ENCODE data around the gene IER5.
"Not testable (repeated sequence)": the region's sequence is repeated elsewhere in the genome, so short reads cannot be mapped to it uniquely, and the experiment has no call there.

IER5 gene

DNA sequence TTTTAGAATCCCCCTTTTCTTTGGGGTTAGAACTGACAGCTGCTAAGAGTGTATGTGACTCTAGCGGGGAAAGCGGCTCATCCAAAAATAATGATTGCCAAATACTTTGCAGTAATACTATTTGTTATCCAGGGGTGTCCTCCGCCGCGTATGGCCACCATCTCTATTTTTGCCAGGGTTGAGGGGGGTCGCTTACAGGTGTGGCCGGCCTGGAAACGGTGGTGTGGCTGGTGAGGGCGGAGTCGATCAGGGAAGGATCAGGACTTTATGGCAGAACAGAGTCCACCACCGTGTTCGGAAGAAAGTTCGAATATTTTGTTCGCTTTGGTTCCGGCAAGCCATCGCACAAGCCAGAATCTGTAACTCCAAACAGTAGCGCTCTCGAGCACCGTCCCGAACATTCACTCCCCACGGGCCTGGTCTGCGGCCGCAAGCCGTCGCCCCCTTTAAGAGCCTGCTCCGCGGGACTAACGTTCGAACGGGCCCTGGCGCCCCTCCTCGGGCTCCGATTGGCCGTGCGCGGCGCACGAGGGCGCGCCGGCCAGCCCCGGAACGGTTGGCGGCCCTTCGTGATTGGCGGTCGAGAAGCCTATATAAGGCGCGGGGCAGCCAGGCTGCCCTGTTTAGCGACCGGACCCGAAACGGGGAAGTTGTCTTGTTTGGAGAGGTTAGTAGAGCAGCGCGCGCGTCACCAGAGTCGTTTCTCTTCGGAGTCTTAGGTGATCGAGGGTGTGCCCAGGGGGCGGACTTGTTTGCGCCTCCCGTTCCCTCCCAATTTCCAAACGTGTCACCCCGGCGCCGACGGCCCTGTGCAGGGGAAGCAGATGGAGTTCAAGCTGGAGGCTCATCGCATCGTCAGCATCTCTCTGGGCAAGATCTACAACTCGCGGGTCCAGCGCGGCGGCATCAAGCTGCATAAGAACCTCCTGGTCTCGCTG, at the start of gene IER5:
TSS of gene IER5 (plus strand) at position 622 of the 938 bp plus-strand sequence. CDS start at position 825, 203 bp downstream.
- peak; percentile 98 for DNase-seq
- in situ Hi-C loops (cut with MboI; ENCODE audit: low pct_unique_long_range_greater_than_20kb, low sequenced_read_pairs) = no loop called here

DNA sequence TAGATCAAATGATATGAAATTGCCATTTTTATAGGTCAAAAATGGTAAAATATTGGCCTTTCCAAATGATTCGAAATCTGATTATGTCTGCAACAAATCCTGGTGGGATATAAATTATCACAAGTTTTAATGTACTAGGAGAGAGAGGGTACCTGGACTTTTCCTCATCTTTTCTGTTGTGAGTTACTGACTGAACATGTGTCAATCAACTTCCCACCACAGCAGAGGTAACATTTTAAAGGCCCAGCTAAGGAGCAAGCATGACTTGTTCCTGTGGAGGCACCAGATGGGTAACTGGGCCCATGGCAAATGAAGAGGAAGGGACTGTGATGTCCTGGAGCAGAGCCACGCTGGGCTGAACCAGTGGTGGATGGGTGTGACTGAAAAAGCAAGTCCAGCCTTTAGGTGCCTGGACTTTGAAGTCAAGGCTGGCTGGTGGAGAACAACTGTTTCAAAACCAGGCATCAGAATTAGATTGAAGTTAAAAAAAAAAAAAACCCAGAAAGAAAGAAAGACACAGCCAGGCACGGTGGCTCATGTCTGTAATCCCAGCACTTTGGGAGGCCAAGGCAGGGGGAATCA, 48.1 kb upstream of the IER5 start:
- no peak for DNase-seq
- in situ Hi-C loops (cut with MboI; ENCODE audit: low pct_unique_long_range_greater_than_20kb, low sequenced_read_pairs) = no loop called here

DNA sequence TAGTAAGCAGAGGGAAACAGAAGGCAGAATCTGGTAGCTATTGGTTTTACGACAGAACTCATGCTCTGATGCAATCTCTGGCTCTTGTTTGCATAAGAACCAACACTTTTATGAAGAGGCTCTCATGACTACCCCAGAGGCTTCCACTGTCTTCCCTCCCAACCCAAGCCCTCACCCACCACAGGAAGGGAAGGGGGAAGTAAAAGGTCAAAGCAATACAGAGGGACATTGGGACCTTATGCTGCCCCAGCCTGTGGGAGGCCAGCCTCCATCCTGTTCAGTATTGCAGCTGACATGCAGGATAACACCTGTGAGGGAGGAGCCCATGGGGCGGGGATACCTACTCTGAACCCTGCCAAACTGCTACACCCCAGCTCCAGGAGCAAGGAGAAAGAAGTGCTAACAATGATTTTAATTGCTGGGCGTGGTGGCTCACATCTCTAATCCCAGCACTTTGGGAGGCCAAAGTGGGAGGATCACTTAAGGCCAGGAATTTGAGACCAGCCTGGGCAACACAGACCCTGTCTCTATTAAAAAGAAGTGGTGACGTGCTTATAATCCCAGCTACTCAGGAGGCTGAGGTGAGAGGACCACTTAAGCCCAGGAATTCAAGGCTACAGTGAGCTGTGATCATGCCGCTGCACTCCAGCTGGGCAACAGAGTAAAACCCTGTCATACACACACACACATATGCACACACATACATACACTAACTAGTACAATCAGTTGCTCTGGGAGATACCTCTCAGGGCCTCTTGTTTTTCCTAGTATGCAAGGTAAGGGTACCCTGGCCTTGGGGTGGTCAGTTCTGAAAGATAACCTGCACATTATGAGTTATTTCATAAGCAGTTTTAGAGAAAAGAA, 45.2 kb upstream of the IER5 start:
- in situ Hi-C loops (cut with MboI; ENCODE audit: low pct_unique_long_range_greater_than_20kb, low sequenced_read_pairs) = no loop called here
- peak; percentile 71 for DNase-seq

GRCh38 chr1:181044449-181044966, 44.0 kb upstream of the IER5 start:
- DNase-seq = no peak
- in situ Hi-C loops (cut with MboI; ENCODE audit: low pct_unique_long_range_greater_than_20kb, low sequenced_read_pairs) = no loop called here

GRCh38 chr1:181045946-181046345, 42.6 kb upstream of the IER5 start:
- in situ Hi-C loops (cut with MboI; ENCODE audit: low pct_unique_long_range_greater_than_20kb, low sequenced_read_pairs); DNase-seq: not testable (repeated sequence)

DNA sequence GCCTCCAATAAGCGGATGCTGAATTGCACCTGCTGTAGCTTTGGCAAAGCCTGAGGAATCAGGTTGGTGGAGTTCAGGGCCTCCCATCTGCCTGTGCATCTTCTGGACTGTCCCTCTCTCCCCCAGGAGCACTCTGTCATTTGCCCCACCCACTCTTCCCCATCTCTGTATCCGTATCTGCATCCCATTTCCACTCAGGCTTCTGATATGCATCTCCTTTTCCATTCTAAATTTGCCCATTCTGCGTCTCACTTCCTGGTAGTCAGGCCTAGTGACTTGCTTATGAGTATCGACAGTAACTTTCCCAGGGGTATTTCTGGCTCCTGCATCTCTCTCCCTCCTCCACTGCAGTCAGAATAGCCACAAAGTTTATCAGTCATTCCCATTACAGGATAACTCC, 39.1 kb upstream of the IER5 start:
- in situ Hi-C loops (cut with MboI; ENCODE audit: low pct_unique_long_range_greater_than_20kb, low sequenced_read_pairs) = no loop called here
- DNase-seq = no peak

DNA sequence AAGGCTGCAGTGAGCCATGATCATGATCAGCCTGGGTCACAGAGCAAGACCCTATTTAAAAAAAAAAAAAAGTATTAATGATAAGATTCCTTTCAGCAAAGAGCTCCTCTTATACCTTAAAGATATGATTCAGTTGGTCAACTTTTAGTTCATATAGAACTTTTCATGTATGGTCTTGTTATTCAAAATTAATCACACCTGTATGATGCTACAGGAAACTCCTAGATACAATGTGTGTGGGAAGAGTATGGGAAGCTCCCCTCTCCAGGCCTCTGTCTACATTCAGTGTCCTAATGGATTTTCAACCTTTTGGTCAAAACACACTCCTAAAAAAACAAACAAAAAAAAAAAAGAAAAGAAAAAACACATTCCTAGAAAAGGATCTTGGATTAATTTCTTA, 37.6 kb upstream of the IER5 start:
- no peak for DNase-seq
- in situ Hi-C loops (cut with MboI; ENCODE audit: low pct_unique_long_range_greater_than_20kb, low sequenced_read_pairs) = no loop called here

- in situ Hi-C loops (cut with MboI; ENCODE audit: low pct_unique_long_range_greater_than_20kb, low sequenced_read_pairs) = no loop called here
These were observed 31.9 kb upstream of the IER5 start for GRCh38 chr1:181056560-181056959.

GRCh38 chr1:181057079-181057478, 31.4 kb upstream of the IER5 start:
- in situ Hi-C loops (cut with MboI; ENCODE audit: low pct_unique_long_range_greater_than_20kb, low sequenced_read_pairs) = no loop called here
- no peak for DNase-seq

More at GRCh38 chr1:181056560-181056959, 31.9 kb upstream of the IER5 start:
- DNase-seq = no peak

DNA sequence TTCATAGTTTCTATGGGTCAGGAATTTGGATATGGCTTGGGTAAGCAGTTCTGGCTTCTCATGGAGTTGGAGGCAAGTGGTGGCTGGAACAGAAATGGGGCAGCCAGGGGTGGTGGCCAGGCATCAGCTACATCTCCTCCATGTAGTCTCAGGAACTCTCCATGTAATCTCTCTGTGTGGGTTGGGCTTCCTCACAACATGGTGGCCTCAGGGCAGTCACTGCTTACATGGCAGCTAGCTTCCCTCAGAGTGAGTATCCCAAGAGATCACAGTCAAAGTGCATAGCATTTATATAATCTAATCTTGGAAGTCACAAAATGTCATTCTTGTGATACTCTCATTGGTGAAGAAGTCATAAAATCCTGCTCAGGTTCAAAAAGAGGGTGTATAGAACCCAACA, 29.1 kb upstream of the IER5 start:
- in situ Hi-C loops (cut with MboI; ENCODE audit: low pct_unique_long_range_greater_than_20kb, low sequenced_read_pairs) = no loop called here
- DNase-seq = no peak

DNA sequence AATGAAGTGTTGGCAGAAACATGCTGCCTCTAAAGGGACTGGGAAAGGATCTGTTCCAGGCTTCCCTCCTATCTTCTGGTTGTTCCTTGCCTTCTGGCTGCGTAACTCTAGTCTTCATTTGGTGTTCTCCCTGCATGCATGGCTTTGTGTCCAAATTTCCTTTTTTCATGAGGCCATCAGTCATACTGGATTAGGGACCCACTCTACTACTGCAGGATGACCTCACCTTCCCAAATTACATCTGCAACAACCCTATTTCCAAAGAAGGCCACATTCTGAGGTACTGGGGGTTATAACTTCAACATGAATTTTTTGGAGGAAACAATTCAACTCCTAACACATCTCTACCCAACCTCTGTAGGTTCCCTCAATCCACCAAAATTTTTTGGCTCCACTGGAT, 28.4 kb upstream of the IER5 start:
- in situ Hi-C loops (cut with MboI; ENCODE audit: low pct_unique_long_range_greater_than_20kb, low sequenced_read_pairs) = no loop called here
- no peak for DNase-seq

- in situ Hi-C loops (cut with MboI; ENCODE audit: low pct_unique_long_range_greater_than_20kb, low sequenced_read_pairs); DNase-seq: not testable (repeated sequence)
These were observed 27.6 kb upstream of the IER5 start for GRCh38 chr1:181060947-181061346.

DNA sequence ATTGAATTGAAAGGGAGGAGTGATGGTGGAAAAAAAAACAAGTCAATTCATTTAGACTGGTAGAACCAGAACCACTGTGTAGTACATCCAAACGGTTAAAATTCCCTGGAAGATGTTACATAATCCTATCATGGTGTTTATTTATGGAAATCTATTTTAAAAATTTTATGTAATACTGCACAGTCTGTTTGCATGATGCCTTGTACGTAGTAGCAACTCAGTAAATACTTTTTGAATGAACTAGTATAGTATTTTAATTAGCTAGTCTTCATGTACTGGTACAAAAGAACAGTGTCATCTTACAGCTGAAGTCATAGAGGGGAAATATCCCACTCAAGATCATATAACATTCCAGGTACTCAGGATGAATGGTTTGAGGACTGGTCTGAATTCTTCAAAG, 27.0 kb upstream of the IER5 start:
- in situ Hi-C loops (cut with MboI; ENCODE audit: low pct_unique_long_range_greater_than_20kb, low sequenced_read_pairs) = no loop called here
- no peak for DNase-seq

- in situ Hi-C loops (cut with MboI; ENCODE audit: low pct_unique_long_range_greater_than_20kb, low sequenced_read_pairs) = no loop called here
- peak; percentile 78 for DNase-seq
These were observed 26.3 kb upstream of the IER5 start for GRCh38 chr1:181061891-181062835.

GRCh38 chr1:181062836-181063428, 25.6 kb upstream of the IER5 start:
- DNase-seq = peak; percentile 70
- in situ Hi-C loops (cut with MboI; ENCODE audit: low pct_unique_long_range_greater_than_20kb, low sequenced_read_pairs) = no loop called here

DNA sequence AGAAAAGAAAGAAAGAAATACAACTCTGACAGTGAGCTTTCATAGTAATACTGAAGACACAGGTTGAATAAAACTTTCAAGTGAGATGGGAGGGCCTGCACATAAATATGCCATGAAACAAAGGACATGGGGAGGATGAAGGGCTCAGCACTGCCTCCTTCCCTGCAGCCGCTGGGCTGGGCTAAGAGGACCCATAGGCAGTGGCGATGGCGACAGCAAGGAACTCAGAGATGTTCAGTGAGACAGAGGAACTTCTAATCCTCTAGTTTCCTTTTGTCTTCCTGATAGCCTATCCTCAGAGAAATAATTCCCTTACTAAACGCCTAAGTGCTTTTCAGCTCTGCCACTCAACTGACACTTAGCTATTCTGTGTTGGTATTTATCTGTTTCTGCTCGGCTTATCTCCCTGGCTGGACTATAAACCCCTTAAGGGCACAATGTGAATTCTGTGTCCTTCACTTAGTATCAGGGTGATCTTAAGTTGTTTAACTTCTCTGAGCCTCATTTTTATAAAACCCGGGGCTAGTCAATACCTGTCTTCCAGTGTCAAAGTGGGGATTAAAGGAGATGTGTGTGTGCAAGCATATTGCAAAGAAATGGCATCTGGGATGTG, 24.4 kb upstream of the IER5 start:
- in situ Hi-C loops (cut with MboI; ENCODE audit: low pct_unique_long_range_greater_than_20kb, low sequenced_read_pairs) = no loop called here
- DNase-seq = no peak

DNA sequence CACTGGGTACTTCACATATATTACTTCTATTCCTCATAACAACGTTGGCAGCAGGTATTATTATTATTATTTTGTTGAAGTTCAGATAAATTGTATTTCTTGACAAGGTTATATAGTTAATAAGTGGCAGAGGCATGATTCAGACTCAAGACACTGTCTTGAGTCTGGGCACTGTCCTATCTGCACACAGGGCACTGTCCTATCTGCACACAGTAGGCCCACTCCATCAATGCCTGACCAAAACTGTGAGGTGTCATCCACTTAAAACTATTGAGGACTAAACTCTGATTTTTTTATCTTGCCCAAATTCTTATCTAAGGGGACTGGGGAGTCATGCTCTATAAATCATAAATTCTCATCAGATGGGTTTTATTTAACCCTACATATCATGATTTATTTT, 23.8 kb upstream of the IER5 start:
- no peak for DNase-seq
- in situ Hi-C loops (cut with MboI; ENCODE audit: low pct_unique_long_range_greater_than_20kb, low sequenced_read_pairs) = no loop called here

GRCh38 chr1:181073638-181074037, 14.9 kb upstream of the IER5 start:
- DNase-seq = no peak
- in situ Hi-C loops (cut with MboI; ENCODE audit: low pct_unique_long_range_greater_than_20kb, low sequenced_read_pairs) = no loop called here

Measured in KBM-7 (cell line).